ENCODE data around the gene SEC14L1.

DNA sequence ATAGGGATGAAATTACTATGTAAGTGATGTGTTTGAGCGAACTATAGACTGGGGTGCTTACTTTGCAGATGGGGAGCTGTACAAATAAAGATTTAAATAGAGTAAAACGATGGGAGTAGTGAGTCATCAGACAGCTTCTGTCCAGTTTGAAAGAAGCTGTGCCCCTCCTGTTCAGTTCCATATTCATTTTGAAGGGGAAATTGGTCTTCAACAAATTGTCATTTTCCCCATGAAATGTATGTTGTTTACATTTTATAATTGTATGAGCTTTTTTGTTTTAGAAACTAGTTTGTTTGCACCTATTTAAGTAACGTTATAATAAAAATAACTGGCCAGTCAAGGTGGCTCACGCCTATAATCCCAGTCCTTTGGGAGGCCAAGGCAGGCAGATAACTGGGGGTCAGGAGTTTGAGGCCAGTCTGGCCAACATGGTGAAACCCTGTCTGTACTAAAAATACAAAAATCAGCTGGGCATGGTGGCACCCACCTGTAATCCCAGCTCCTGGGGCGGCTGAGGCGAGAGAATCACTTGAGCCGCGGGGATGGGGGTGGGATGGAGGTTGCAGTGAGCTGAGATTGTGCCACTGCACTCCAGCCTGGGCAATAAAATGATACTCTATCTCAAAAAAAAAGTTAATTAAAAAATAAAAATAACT is 20.2 kb downstream of the SEC14L1 start:
- TF ChIP-seq, protein P1, sequence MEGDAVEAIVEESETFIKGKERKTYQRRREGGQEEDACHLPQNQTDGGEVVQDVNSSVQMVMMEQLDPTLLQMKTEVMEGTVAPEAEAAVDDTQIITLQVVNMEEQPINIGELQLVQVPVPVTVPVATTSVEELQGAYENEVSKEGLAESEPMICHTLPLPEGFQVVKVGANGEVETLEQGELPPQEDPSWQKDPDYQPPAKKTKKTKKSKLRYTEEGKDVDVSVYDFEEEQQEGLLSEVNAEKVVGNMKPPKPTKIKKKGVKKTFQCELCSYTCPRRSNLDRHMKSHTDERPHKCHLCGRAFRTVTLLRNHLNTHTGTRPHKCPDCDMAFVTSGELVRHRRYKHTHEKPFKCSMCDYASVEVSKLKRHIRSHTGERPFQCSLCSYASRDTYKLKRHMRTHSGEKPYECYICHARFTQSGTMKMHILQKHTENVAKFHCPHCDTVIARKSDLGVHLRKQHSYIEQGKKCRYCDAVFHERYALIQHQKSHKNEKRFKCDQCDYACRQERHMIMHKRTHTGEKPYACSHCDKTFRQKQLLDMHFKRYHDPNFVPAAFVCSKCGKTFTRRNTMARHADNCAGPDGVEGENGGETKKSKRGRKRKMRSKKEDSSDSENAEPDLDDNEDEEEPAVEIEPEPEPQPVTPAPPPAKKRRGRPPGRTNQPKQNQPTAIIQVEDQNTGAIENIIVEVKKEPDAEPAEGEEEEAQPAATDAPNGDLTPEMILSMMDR (conservative IDR thresholded peaks at IDR 0.05; ENCODE audit: low read depth, low read length), result no peak
- TF ChIP-seq EZH2 (IDR thresholded peaks at IDR 0.05; ENCODE audit: borderline replicate concordance, low read depth, low read length, poor library complexity, severe bottlenecking), result no peak

All from A673 (cell line).